GM12892 (cell line): Measurements from ENCODE around the gene EMC1.

ENCODE experiments used
- POLR2A ChIP-seq: IDR thresholded peaks from 2 replicates; pipeline ENCODE4 v1.6.1; 2011; ENCODE audit warnings: low read depth, low read length, control low read depth
- POLR2AphosphoS5 ChIP-seq: IDR thresholded peaks from 2 replicates; pipeline ENCODE4 v1.6.1; 2011; ENCODE audit warnings: low read depth, low read length, control low read depth

DNA sequence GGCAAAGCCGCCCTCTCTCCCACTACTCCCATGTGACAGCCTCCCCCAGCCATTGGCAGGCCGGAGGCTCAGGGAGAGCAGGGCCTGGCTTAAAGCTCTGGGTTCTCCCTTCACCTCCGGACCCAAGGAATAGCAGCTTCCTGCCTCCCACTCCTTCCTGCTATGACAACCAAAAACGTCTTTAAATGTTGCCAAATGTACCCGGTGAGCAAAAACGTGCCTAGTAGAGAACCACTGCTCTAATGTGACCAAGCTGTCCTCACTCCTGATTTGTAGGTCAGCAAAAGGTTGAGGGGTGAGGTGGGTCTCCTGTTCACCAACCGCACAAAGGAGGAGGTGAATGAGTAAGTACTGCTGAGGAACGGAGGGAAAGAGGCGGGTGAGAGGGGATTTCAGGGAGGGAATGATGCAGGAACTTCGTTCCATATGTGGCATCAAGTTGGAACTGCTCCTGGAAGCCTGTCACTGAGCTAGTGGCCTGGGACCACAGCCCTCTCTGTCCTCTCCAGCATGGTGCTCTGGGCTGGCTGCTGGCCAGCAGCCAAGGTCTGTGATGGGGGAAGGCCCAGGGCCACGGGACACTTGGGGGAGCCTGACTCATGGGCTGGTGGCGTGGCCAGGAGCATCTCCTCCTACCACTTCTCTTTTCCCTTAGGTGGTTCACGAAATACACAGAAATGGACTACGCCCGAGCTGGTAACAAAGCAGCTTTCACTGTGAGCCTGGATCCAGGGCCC lies 6.0 kb upstream of the EMC1 start:
- TF ChIP-seq POLR2A, result no peak
- no peak; the same call in 1 of the 2 replicates for TF ChIP-seq POLR2AphosphoS5
